Lung (tissue), 12 donors: ENCODE measurements around the gene RNF217. TPM values are rescaled to one million over a fixed set of nuclear protein-coding genes. Genes with fewer than 3 reads are reported as not detected.
A peak's percentile ranks its signal among the peaks of the same experiment; 100 is the strongest.

ENCODE experiments used
- ATAC-seq: fragments of 200-7000 bp; cut with Tn5 transposase; one replicate; pipeline ENCODE4 v1.9.1; 2020; ENCODE audit warnings: moderate number of reproducible peaks; ENCODE audit not compliant: insufficient read depth, low FRiP score
- DNase-seq, 3 donors: peaks; one replicate each; pipeline ENCODE4 v3.0.0-alpha.2; 2013 to 2017
- H3K27ac ChIP-seq, 2 donors: one replicate each; pipeline ENCODE4 v1.5.1; 2013; ENCODE audit warnings: mild to moderate bottlenecking in 2 of 2, moderate library complexity in 2 of 2, control low read depth in 1 of 2, inconsistent platforms in 1 of 2, low read depth in 1 of 2, low read length in 1 of 2
- H3K27me3 ChIP-seq, 3 donors: one replicate each; pipeline ENCODE4 v1.5.1; 2013; ENCODE audit warnings: low read length in 2 of 3; ENCODE audit not compliant: control insufficient read depth in 3 of 3, insufficient read depth in 3 of 3
- H3K36me3 ChIP-seq, 4 donors: one replicate each; pipeline ENCODE4 v1.5.1; 2013; ENCODE audit warnings: low read length in 4 of 4, mild to moderate bottlenecking in 1 of 4, moderate library complexity in 1 of 4; ENCODE audit not compliant: control insufficient read depth in 4 of 4, insufficient read depth in 4 of 4
- H3K4me1 ChIP-seq, 5 donors: one replicate each; pipeline ENCODE4 v1.5.1; 2013; ENCODE audit warnings: low read length in 5 of 5, mild to moderate bottlenecking in 2 of 5, moderate library complexity in 1 of 5; ENCODE audit not compliant: control insufficient read depth in 5 of 5, insufficient read depth in 5 of 5
- H3K4me3 ChIP-seq: one replicate; pipeline ENCODE4 v1.5.1; 2013; ENCODE audit warnings: mild to moderate bottlenecking, control low read depth, moderate library complexity
- H3K9ac ChIP-seq, 2 donors: one replicate each; pipeline ENCODE4 v1.5.1; 2013; ENCODE audit warnings: low read length in 2 of 2, control low read depth in 1 of 2; ENCODE audit not compliant: insufficient read depth in 1 of 2
- H3K9me3 ChIP-seq, 4 donors: one replicate each; pipeline ENCODE4 v1.5.1; 2013; ENCODE audit warnings: low read length in 3 of 4, mild to moderate bottlenecking in 1 of 4, moderate library complexity in 1 of 4; ENCODE audit not compliant: control insufficient read depth in 4 of 4, insufficient read depth in 3 of 4
- CTCF ChIP-seq: IDR thresholded peaks from 2 replicates; pipeline ENCODE4 v1.5.1; 2012; ENCODE audit warnings: mild to moderate bottlenecking; ENCODE audit errors: control extremely low read depth, extremely low read depth
- WGBS, 2 donors: extraction: QIAGEN DNeasy Blood & Tissue Kit; methylation state at CpG; one replicate each; pipeline ENCODE4 v1.1.7; 2013; 5-methylcytosine and 5-hydroxymethylcytosine counted together
- polyA plus RNA-seq, 2 donors: library from polyadenylated mRNA; stranded (reverse); fragments of 200-250 nt; gene quantifications; one replicate each; pipeline ENCODE4 v1.2.1, GENCODE V29; 2013
- total RNA-seq, 2 donors: library from RNA; depleted of rRNA in 1 of 2; stranded (reverse); fragments of >200 nt in 1 of 2; gene quantifications; one replicate each; pipeline ENCODE4 v1.2.1, GENCODE V29; 2014 to 2021
- donor health status: control.
- donor health status: control.
- donor health status: Bipolar disorder and iron deficiency.
- donor health status: healthy.
- donor health status: DM: yes; HTN: yes; CAD: no.

The RNF217 gene
- total and polyA plus RNA-seq, 4 donors = 3.1 to 58.6 (median 13.6) TPM

- no peaks in the 10 kb centered on the region for H3K27me3 ChIP-seq
- no peak overlapping the region for H3K9ac ChIP-seq
- TF ChIP-seq CTCF = no peak
- peaks cover 0 to under 1% (median 0%) of the 10 kb centered on the region in 5 donors for H3K4me1 ChIP-seq
- 92 to 94% methylated on average over 3 of the region's 3 CpGs for whole genome bisulfite sequencing, 2 donors
- ATAC-seq (no peak), DNase-seq (no peak)
- no peaks in the 10 kb centered on the region for H3K9me3 ChIP-seq
- no peaks in the 10 kb centered on the region for H3K36me3 ChIP-seq
- no peak overlapping the region for H3K27ac ChIP-seq
- no peak overlapping the region for H3K4me3 ChIP-seq
Observed at GRCh38 chr6:124949706-124950105, 12.5 kb upstream of the RNF217 start.

GRCh38 chr6:124953808-124954207, 8.4 kb upstream of the RNF217 start:
- no peak for DNase-seq
- Histone ChIP-seq H3K27ac (no peak overlapping the region), H3K36me3 (no peaks in the 10 kb centered on the region), H3K27me3 (no peaks in the 10 kb centered on the region), H3K4me3 (no peak overlapping the region), H3K9me3 (no peaks in the 10 kb centered on the region), H3K4me1 (peaks cover 0 to 9% (median 0%) of the 10 kb centered on the region in 5 donors), H3K9ac (no peak overlapping the region)
- no peak for TF ChIP-seq CTCF
- 95 to 100% methylated on average over 1 of the region's 1 CpG for WGBS, 2 donors
- ATAC-seq = no peak

GRCh38 chr6:124955108-124955856, 7.0 kb upstream of the RNF217 start:
- Histone ChIP-seq H3K36me3 (no peaks in the 10 kb centered on the region), H3K27ac (no peak overlapping the region), H3K9me3 (no peaks in the 10 kb centered on the region), H3K4me3 (no peak overlapping the region), H3K9ac (no peak overlapping the region), H3K4me1 (peaks cover 0 to 9% (median 0%) of the 10 kb centered on the region in 5 donors), H3K27me3 (no peaks in the 10 kb centered on the region)
- ATAC-seq = no peak
- WGBS, 2 donors = 75 to 84% methylated on average over 7 of the region's 7 CpGs
- DNase-seq = peak; percentile 66 to 70 (median 69)
- no peak for TF ChIP-seq CTCF
